ENCODE measurements around the gene C19orf73. TPM values are rescaled to one million over a fixed set of nuclear protein-coding genes. Genes with fewer than 3 reads are reported as not detected.
A peak's percentile ranks its signal among the peaks of the same experiment; 100 is the strongest.

The C19orf73 gene
- polyA plus RNA-seq, 1 experiment: 0.36 TPM

DNA sequence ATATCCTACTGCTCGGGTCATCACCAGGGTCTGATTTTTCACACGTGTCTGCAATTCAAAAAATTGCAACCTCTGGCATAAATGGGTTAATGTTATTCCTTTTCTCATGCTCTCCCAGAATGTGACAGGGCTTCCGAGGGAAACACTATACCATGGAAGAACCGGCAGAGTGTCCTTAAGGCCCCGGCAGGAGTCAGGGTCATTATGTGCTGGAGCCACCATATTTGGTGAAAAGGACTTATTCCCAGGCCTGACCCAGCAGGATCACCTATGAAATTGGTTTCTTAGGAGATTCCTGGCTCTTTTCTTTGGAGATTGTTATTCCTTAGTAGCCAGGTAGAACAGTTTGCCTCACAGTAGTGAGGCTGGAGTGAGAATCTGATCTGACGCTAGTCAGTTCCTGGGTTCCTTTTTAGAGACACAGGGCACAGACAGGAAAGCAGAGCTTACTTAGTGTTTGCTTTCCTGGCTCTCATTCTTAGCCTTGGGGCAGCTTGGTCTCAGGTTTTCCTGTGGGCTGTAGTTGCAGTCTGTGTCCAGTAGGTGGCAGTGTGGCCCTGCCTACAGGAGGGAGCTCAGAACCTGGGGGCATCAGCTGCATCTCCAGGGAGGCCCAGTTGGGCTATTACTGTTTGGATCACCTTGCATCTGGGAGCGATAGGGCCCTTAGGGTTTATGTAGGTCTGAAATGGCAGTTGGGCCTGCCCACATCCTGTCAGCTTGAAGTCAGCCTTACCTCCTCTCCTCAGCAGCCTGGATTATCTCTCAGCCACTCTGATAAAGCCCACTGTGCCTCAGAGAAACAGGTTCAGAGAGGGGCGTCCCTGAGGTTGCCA is 21.3 kb downstream of the C19orf73 start:
- Histone ChIP-seq H3K27ac (ENCODE audit: low read depth, low read length) (no peak overlapping the region), H3K27me3 (ENCODE audit: control insufficient read depth, insufficient read depth, low read length) (no peaks in the 10 kb centered on the region), H3K9me3 (ENCODE audit: control insufficient read depth, insufficient read depth, low read length) (no peaks in the 10 kb centered on the region), H3K4me3 (ENCODE audit: low read depth, low read length) (no peak overlapping the region)
- peak; percentile 53 for DNase-seq (ENCODE audit: low read depth, low spot score)
- POLR2A ChIA-PET: interaction anchor here (0.6 to 1.7 kb wide), 6 partner anchors 12 to 382 kb away, joined by 3 to 7 read pairs (median 4); partner anchors contain the start of gene LIN7B
- CTCF ChIA-PET: interaction anchor here (0.5 to 2.8 kb wide), 45 partner anchors 9 to 1472 kb away, joined by 3 to 55 read pairs (median 6); partner anchors contain the start of genes GYS1, KCNA7, LIN7B and NTF4
- TF ChIP-seq, protein P1, sequence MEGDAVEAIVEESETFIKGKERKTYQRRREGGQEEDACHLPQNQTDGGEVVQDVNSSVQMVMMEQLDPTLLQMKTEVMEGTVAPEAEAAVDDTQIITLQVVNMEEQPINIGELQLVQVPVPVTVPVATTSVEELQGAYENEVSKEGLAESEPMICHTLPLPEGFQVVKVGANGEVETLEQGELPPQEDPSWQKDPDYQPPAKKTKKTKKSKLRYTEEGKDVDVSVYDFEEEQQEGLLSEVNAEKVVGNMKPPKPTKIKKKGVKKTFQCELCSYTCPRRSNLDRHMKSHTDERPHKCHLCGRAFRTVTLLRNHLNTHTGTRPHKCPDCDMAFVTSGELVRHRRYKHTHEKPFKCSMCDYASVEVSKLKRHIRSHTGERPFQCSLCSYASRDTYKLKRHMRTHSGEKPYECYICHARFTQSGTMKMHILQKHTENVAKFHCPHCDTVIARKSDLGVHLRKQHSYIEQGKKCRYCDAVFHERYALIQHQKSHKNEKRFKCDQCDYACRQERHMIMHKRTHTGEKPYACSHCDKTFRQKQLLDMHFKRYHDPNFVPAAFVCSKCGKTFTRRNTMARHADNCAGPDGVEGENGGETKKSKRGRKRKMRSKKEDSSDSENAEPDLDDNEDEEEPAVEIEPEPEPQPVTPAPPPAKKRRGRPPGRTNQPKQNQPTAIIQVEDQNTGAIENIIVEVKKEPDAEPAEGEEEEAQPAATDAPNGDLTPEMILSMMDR (IDR thresholded peaks at IDR 0.05; ENCODE audit: low read depth, low read length): peak; percentile 99

DNA sequence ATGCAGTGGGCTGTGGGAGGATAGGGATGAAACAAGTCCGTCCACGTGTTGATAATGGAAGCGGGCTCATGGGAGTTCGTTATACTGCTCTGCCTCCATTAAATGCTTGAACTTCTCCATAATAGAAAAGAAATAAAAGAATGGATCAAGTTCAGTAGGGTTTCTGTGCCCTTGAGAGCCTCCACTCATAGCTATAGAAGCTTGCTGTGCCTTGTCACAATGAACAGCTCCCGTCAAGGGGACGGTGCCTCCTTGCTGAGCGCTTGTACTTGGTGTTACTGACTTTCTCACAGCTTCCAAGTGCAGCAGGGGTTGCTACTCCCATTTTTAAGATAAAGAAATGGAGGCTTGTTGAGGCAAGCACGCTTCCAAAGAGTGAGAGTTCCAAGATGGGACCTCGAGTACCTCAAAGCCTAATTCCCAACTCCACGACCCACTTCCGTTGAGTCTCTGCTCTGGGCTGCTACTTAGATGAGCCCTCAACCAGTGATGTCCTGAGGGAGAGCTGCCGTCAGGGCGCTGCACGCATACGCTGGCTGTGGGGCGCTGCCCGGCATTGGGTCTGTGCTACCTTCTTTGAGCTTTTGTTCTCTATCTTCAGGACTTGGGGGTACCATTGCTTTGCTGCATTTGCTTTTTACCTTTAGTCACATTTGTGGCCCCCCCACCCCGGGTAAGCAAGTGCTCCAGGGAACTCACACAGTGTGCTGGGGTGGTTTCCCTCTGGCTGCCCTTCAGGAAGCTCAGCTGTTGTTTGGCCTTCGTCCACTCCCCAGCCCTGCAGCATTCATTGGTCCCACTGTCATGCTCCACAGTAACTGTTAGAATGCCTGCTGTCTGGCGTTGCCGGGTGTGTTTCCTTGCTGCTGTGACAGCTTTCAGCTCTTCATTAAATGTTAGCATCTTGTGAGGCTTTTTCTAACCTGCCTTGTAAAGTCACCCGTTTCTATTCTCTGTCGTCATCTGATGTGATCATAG is 24.1 kb downstream of the C19orf73 start:
- Histone ChIP-seq H3K27ac (ENCODE audit: low read depth, low read length) (no peak overlapping the region), H3K4me3 (ENCODE audit: low read depth, low read length) (no peak overlapping the region), H3K27me3 (ENCODE audit: control insufficient read depth, insufficient read depth, low read length) (no peaks in the 10 kb centered on the region), H3K9me3 (ENCODE audit: control insufficient read depth, insufficient read depth, low read length) (no peaks in the 10 kb centered on the region)
- ChIA-PET POLR2A (interaction anchor here (0.7 kb wide), 1 partner anchor 16 kb away, joined by 3 read pairs; no protein-coding TSS in a partner anchor), CTCF (interaction anchor here (0.7 to 2.2 kb wide), 6 partner anchors 10 to 334 kb away, joined by 3 to 12 read pairs (median 4); no protein-coding TSS in a partner anchor)
- DNase-seq (ENCODE audit: low read depth, low spot score): no peak
- TF ChIP-seq, protein P1 (IDR thresholded peaks at IDR 0.05; ENCODE audit: low read depth, low read length): no peak

DNA sequence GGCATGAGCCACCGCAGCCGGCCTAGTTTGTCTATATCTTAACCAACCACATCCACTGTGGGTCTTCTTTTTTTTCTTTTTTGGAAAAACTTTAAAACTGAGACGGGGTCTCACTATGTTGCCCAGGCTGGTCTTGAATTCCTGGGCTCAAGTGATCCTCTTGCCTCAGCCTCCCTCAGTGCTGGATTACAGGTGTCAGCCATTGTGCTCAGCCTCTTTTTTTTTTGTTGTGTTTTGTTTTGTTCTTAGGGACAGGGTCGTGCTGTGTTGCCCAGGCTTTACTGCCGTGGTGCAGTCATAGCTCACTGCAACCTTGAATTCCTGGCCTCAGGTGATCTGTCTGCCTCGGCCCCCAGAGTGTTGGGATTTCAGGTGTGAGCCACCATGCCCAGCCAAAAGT is 26.3 kb downstream of the C19orf73 start:
- Histone ChIP-seq H3K9me3 (ENCODE audit: control insufficient read depth, insufficient read depth, low read length) (no peaks in the 10 kb centered on the region), H3K27ac (ENCODE audit: low read depth, low read length) (no peak overlapping the region), H3K27me3 (ENCODE audit: control insufficient read depth, insufficient read depth, low read length) (no peaks in the 10 kb centered on the region), H3K4me3 (ENCODE audit: low read depth, low read length) (no peak overlapping the region)
- no peak for DNase-seq (ENCODE audit: low read depth, low spot score)
- POLR2A ChIA-PET: no interaction called here
- TF ChIP-seq, protein P1 (IDR thresholded peaks at IDR 0.05; ENCODE audit: low read depth, low read length): no peak
- CTCF ChIA-PET: interaction anchor here (1.5 kb wide), 1 partner anchor 134 kb away, joined by 4 read pairs; no protein-coding TSS in a partner anchor

DNA sequence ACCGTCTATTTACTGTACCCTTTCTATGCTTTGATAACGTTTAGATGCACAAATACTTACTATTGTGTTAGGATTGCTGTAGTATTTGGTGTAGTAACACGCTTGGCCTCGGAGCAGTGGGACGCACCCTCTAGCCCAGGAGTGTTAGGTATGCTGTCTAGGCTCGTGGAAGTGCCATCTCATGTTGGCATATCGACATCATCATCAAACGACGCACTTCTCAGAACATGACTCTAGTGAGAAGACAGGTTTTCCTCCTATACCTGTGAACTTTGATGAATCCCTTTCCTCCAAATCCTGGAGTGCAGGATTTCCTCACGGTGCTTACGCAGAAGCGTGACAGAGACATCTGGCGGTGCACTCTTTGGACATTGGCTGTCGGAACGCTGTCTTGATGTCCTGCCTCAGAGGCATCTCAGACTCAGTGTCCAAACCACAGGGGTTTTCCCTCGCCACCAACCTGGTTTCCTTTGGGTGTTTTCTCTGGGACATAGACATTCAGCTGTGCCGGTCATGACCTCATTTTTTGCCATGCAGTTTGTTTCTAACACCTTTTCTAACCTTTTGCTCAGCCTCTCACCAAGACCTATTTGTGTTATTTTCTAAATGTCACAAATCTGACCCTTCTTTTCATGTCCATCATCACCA is 27.4 kb downstream of the C19orf73 start:
- no peak for DNase-seq (ENCODE audit: low read depth, low spot score)
- Histone ChIP-seq H3K27me3 (ENCODE audit: control insufficient read depth, insufficient read depth, low read length) (no peaks in the 10 kb centered on the region), H3K27ac (ENCODE audit: low read depth, low read length) (no peak overlapping the region), H3K9me3 (ENCODE audit: control insufficient read depth, insufficient read depth, low read length) (no peaks in the 10 kb centered on the region), H3K4me3 (ENCODE audit: low read depth, low read length) (no peak overlapping the region)
- ChIA-PET POLR2A (no interaction called here), CTCF (interaction anchor here (0.6 kb wide), 1 partner anchor 209 kb away, joined by 4 read pairs; no protein-coding TSS in a partner anchor)
- TF ChIP-seq, protein P1 (IDR thresholded peaks at IDR 0.05; ENCODE audit: low read depth, low read length): no peak

Measured in AG04450 (cell line).